Measurements from ENCODE around the gene MICAL3. TPM values are rescaled to one million over a fixed set of nuclear protein-coding genes. Genes with fewer than 3 reads are reported as not detected.
A peak's percentile ranks its signal among the peaks of the same experiment; 100 is the strongest.

The MICAL3 gene
- total RNA-seq, 6 experiments from 2014 or later: 31.5 to 61.8 (median 48.2) TPM

- TF ChIP-seq CTCF (IDR thresholded peaks at IDR 0.05): no peak
- TF ChIP-seq POLR2A (IDR thresholded peaks at IDR 0.05): no peak
- Histone ChIP-seq H3K27me3 (no peaks in the 10 kb centered on the region), H3K36me3 (no peaks in the 10 kb centered on the region), H3K4me1 (peaks cover 0 to 15% (median 3%) of the 10 kb centered on the region in 4 donors), H3K9me3 (no peaks in the 10 kb centered on the region), H3K4me3 (no peak overlapping the region), H3K27ac (no peak overlapping the region)
- WGBS (ENCODE audit: insufficient coverage, low coverage, low lambda C conversion rate, missing lambda C conversion rate): 85% methylated on average over 7 of the region's 14 CpGs
- intact Hi-C loops (cut with DNase I): loop anchor here (10.0 kb wide), 4 partner anchors 46 to 246 kb away; partner anchors contain the start of gene MICAL3 (in 1 of the 2)
- peak in 1 of 3 donors; percentile 25 for DNase-seq
- no peak for ATAC-seq
These were observed 46.4 kb upstream of the MICAL3 start for GRCh38 chr22:18070556-18071306.

- ATAC-seq (no peak), DNase-seq (no peak)
- WGBS (ENCODE audit: insufficient coverage, low coverage, low lambda C conversion rate, missing lambda C conversion rate): 91% methylated on average over 4 of the region's 4 CpGs
- intact Hi-C loops (cut with DNase I): loop anchor here (10.0 kb wide), 4 partner anchors 45 to 245 kb away; partner anchors contain the start of gene MICAL3 (in 1 of the 2)
- peaks cover 0 to 15% (median 3%) of the 10 kb centered on the region in 4 donors for H3K4me1 ChIP-seq
- no peak overlapping the region for H3K4me3 ChIP-seq
- no peaks in the 10 kb centered on the region for H3K27me3 ChIP-seq
- H3K9me3 ChIP-seq: no peaks in the 10 kb centered on the region
- TF ChIP-seq POLR2A (IDR thresholded peaks at IDR 0.05) (no peak), CTCF (IDR thresholded peaks at IDR 0.05) (no peak)
- H3K36me3 ChIP-seq: no peaks in the 10 kb centered on the region
- no peak overlapping the region for H3K27ac ChIP-seq
These were observed 45.7 kb upstream of the MICAL3 start for GRCh38 chr22:18070041-18070440.

GRCh38 chr22:18069041-18069440 is 44.7 kb upstream of the MICAL3 start:
- 68% methylated on average over 2 of the region's 2 CpGs for WGBS (ENCODE audit: insufficient coverage, low coverage, low lambda C conversion rate, missing lambda C conversion rate)
- H3K9me3 ChIP-seq: no peaks in the 10 kb centered on the region
- DNase-seq (no peak), ATAC-seq (no peak)
- H3K36me3 ChIP-seq: no peaks in the 10 kb centered on the region
- TF ChIP-seq POLR2A (IDR thresholded peaks at IDR 0.05): no peak
- TF ChIP-seq CTCF (IDR thresholded peaks at IDR 0.05): no peak
- intact Hi-C loops (cut with DNase I): loop anchor here in 1 of 2 donors (5.0 kb wide), 1 partner anchor 77 kb away; no protein-coding TSS in a partner anchor
- no peaks in the 10 kb centered on the region for H3K27me3 ChIP-seq
- no peak overlapping the region for H3K4me3 ChIP-seq
- H3K27ac ChIP-seq: no peak overlapping the region
- peaks cover 0 to 15% (median 3%) of the 10 kb centered on the region in 4 donors for H3K4me1 ChIP-seq

GRCh38 chr22:18068381-18068988 is 44.1 kb upstream of the MICAL3 start:
- TF ChIP-seq CTCF (IDR thresholded peaks at IDR 0.05) (no peak), POLR2A (IDR thresholded peaks at IDR 0.05) (no peak)
- Histone ChIP-seq H3K27me3 (no peaks in the 10 kb centered on the region), H3K4me1 (peaks cover 0 to 15% (median 3%) of the 10 kb centered on the region in 4 donors), H3K4me3 (no peak overlapping the region), H3K9me3 (no peaks in the 10 kb centered on the region), H3K27ac (peak overlapping the region in 1 of 3 donors; percentile 60), H3K36me3 (no peaks in the 10 kb centered on the region)
- intact Hi-C loops (cut with DNase I): loop anchor here in 1 of 2 donors (5.0 kb wide), 1 partner anchor 76 kb away; no protein-coding TSS in a partner anchor
- peak in 1 of 3 donors; percentile 15 for DNase-seq
- ATAC-seq: peak in 1 of 4 donors; percentile 69
- 65% methylated on average over 2 of the region's 3 CpGs for WGBS (ENCODE audit: insufficient coverage, low coverage, low lambda C conversion rate, missing lambda C conversion rate)
